K562 (cell line): ENCODE results near the gene SETDB1. TPM values are rescaled to one million over a fixed set of nuclear protein-coding genes. Genes with fewer than 3 reads are reported as not detected.

ENCODE experiments used
- ARHGAP35 ChIP-seq: fragments of 450-650 bp; IDR thresholded peaks from 2 replicates; pipeline ENCODE4 v1.6.1; 2018; ENCODE audit not compliant: partially characterized antibody
- BRF1 ChIP-seq: IDR thresholded peaks from 3 replicates; pipeline ENCODE4 v1.6.1; 2011; ENCODE audit warnings: borderline replicate concordance, mild to moderate bottlenecking; ENCODE audit not compliant: insufficient read length; ENCODE audit errors: extremely low read depth
- CBX3 ChIP-seq, 2 experiments: IDR thresholded peaks; 1 replicate in 1 of 2; 2 replicates in 1 of 2; pipeline ENCODE4 v1.6.1; 2012; ENCODE audit warnings: inconsistent platforms in 2 of 2, low read length in 2 of 2, borderline replicate concordance in 1 of 2, control low read depth in 1 of 2
- CSDE1 ChIP-seq, 2 experiments: fragments of 450-650 bp; IDR thresholded peaks; 2 replicates each; pipeline ENCODE4 v1.6.1; 2016; ENCODE audit warnings: mild to moderate bottlenecking in 1 of 2
- FOXK2 ChIP-seq, 2 experiments: fragments of 450-650 bp; IDR thresholded peaks in 1 of 2; conservative IDR thresholded peaks in 1 of 2; 2 replicates each; pipeline ENCODE4 v1.6.1; 2016; ENCODE audit warnings: low read depth in 2 of 2, mild to moderate bottlenecking in 1 of 2
- GTF2F1 ChIP-seq: IDR thresholded peaks from 2 replicates; pipeline ENCODE4 v1.6.1; 2011; ENCODE audit warnings: low read depth, low read length, improper control_type of control experiment
- HNRNPH1 ChIP-seq: fragments of 200-400 bp; formaldehyde crosslinking; optimal IDR thresholded peaks from 2 replicates; pipeline ENCODE3; 2017; ENCODE audit warnings: low read depth, mild to moderate bottlenecking, low read length, moderate library complexity
- MAZ ChIP-seq, 2 experiments: fragments of 450-650 bp in 1 of 2; sonication (generic) in 1 of 2; formaldehyde crosslinking; IDR thresholded peaks in 1 of 2; conservative IDR thresholded peaks in 1 of 2; 2 replicates each; pipeline versions ENCODE4 v1.4.0 to v1.5.0; 2020; ENCODE audit warnings: mild to moderate bottlenecking in 1 of 2, missing genetic modification reagents in 1 of 2
- MTA1 ChIP-seq: fragments of 450-650 bp; IDR thresholded peaks from 2 replicates; pipeline ENCODE4 v1.6.1; 2017; ENCODE audit warnings: borderline replicate concordance
- NBN ChIP-seq: fragments of 450-650 bp; IDR thresholded peaks from 2 replicates; pipeline ENCODE4 v1.6.1; 2016; ENCODE audit warnings: low read depth, mild to moderate bottlenecking
- PBX2 ChIP-seq, 2 experiments: IDR thresholded peaks in 1 of 2; conservative IDR thresholded peaks in 1 of 2; 2 replicates each; pipeline ENCODE4 v1.6.1; 2016; ENCODE audit warnings: low read depth in 2 of 2, mild to moderate bottlenecking in 1 of 2, missing compliant biosample characterization in 1 of 2, missing genetic modification characterization in 1 of 2, moderate library complexity in 1 of 2
- POLR2A ChIP-seq: fragments of 450-650 bp; conservative IDR thresholded peaks from 2 replicates; pipeline ENCODE4 v1.6.1; 2016
- RBFOX2 ChIP-seq: fragments of 200-400 bp; formaldehyde crosslinking; IDR thresholded peaks from 2 replicates; pipeline ENCODE4 v1.6.1; 2017; ENCODE audit warnings: low read depth, mild to moderate bottlenecking, low read length, moderate library complexity
- RBM39 ChIP-seq: fragments of 200-400 bp; formaldehyde crosslinking; optimal IDR thresholded peaks from 2 replicates; pipeline ENCODE3; 2018; ENCODE audit warnings: low read depth, low read length
- SMARCE1 ChIP-seq: fragments of 450-650 bp; IDR thresholded peaks from 2 replicates; pipeline ENCODE4 v1.7.1; 2016; ENCODE audit warnings: mild to moderate bottlenecking
- SNIP1 ChIP-seq: fragments of 450-650 bp; IDR thresholded peaks from 2 replicates; pipeline ENCODE4 v1.7.1; 2017; ENCODE audit warnings: low read depth, mild to moderate bottlenecking
- SPI1 ChIP-seq: IDR thresholded peaks from 2 replicates; pipeline ENCODE4 v1.6.1; 2011; ENCODE audit warnings: low read depth, low read length, control low read depth, borderline replicate concordance
- TAL1 ChIP-seq: fragments of 450-650 bp; IDR thresholded peaks from 2 replicates; pipeline ENCODE4 v1.6.1; 2016; ENCODE audit warnings: mild to moderate bottlenecking
- ZBTB8A ChIP-seq: fragments of 450-650 bp; IDR thresholded peaks from 2 replicates; pipeline ENCODE4 v1.6.1; 2018; ENCODE audit warnings: mild to moderate bottlenecking, moderate library complexity; ENCODE audit not compliant: partially characterized antibody
- ZNF384 ChIP-seq: IDR thresholded peaks from 2 replicates; pipeline ENCODE4 v1.6.1; 2012; ENCODE audit warnings: low read depth, low read length, improper control_type of control experiment
- ZSCAN29 ChIP-seq: fragments of 450-650 bp; IDR thresholded peaks from 2 replicates; pipeline ENCODE4 v1.6.1; 2017
- polyA plus RNA-seq, 8 experiments: library from polyadenylated mRNA; depleted of rRNA in 4 of 8; stranded (reverse) in 5 of 8; unstranded in 3 of 8; fragments of >200 nt; fragmentation: Nextera tagmentation in 2 of 8; fragmentation: Illumina TruSeq in 1 of 8; extraction: Ambion mirVana in 2 of 8; extraction: Trizol in 1 of 8; gene quantifications; 2 replicates each; pipeline versions ENCODE4 v1.2.1 to v1.2.3, GENCODE V29; 2011 to 2014; ENCODE audit warnings: inconsistent platforms in 1 of 8, missing spikeins in 1 of 8
- total RNA-seq, 7 experiments: library from RNA; depleted of rRNA in 6 of 7; stranded (reverse); fragments of >200 nt in 6 of 7; fragmentation: Illumina TruSeq in 2 of 7; extraction: Trizol in 2 of 7; gene quantifications; 2 replicates each; pipeline versions ENCODE4 v1.2.1 to v1.2.3, GENCODE V29; 2011 to 2021; ENCODE audit warnings: low replicate concordance in 1 of 7
- TF ChIP-seq, protein P1 (sequence below): sonication (generic); formaldehyde crosslinking; IDR thresholded peaks from 2 replicates; pipeline ENCODE4 v1.8.0; 2023; ENCODE audit warnings: missing genetic modification reagents, mild to moderate bottlenecking, borderline replicate concordance
- TF ChIP-seq, protein P2 (sequence below): fragments of 250-450 bp; sonication (Bioruptor Pico); IDR thresholded peaks from 2 replicates; pipeline ENCODE4 v1.8.0; 2021; ENCODE audit warnings: moderate library complexity, mild to moderate bottlenecking, inconsistent platforms

The SETDB1 gene
- total and polyA plus RNA-seq, 9 of the 15 experiments (the other 6 are each of a cell fraction or from before 2014, with no cell fraction given): 21.5 to 64.4 (median 42.0) TPM

DNA sequence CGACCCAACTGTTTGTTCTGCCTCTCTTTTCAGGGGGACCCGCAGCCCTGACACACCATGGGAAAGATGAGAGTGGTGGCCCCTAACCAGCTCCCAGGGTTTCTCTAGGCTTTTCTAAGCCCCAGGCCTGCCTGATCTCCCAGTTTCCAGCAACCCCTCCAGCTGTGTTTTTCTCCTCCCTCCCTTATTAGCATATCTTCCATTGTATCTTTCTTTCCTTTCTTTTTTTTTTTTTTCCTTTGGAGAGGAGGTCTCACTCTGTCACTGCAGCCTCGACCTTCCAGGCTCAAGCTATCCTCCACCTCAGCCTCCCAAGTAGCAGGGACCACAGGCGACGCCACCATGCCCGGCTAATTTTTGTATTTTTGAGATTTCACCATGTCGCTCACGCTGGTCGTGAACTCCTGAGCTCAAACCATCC, 50.2 kb downstream of the SETDB1 start (continued):
- TF ChIP-seq ARHGAP35: peak; percentile 40
- peak; percentile 47 for TF ChIP-seq RBFOX2
- no peak for TF ChIP-seq POLR2A
- no peak for TF ChIP-seq SPI1
- TF ChIP-seq BRF1: no peak
- TF ChIP-seq MTA1: no peak
- TF ChIP-seq TAL1: no peak
- TF ChIP-seq, protein P1, sequence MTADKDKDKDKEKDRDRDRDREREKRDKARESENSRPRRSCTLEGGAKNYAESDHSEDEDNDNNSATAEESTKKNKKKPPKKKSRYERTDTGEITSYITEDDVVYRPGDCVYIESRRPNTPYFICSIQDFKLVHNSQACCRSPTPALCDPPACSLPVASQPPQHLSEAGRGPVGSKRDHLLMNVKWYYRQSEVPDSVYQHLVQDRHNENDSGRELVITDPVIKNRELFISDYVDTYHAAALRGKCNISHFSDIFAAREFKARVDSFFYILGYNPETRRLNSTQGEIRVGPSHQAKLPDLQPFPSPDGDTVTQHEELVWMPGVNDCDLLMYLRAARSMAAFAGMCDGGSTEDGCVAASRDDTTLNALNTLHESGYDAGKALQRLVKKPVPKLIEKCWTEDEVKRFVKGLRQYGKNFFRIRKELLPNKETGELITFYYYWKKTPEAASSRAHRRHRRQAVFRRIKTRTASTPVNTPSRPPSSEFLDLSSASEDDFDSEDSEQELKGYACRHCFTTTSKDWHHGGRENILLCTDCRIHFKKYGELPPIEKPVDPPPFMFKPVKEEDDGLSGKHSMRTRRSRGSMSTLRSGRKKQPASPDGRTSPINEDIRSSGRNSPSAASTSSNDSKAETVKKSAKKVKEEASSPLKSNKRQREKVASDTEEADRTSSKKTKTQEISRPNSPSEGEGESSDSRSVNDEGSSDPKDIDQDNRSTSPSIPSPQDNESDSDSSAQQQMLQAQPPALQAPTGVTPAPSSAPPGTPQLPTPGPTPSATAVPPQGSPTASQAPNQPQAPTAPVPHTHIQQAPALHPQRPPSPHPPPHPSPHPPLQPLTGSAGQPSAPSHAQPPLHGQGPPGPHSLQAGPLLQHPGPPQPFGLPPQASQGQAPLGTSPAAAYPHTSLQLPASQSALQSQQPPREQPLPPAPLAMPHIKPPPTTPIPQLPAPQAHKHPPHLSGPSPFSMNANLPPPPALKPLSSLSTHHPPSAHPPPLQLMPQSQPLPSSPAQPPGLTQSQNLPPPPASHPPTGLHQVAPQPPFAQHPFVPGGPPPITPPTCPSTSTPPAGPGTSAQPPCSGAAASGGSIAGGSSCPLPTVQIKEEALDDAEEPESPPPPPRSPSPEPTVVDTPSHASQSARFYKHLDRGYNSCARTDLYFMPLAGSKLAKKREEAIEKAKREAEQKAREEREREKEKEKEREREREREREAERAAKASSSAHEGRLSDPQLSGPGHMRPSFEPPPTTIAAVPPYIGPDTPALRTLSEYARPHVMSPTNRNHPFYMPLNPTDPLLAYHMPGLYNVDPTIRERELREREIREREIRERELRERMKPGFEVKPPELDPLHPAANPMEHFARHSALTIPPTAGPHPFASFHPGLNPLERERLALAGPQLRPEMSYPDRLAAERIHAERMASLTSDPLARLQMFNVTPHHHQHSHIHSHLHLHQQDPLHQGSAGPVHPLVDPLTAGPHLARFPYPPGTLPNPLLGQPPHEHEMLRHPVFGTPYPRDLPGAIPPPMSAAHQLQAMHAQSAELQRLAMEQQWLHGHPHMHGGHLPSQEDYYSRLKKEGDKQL (CRISPR knock-in tag): no peak
- TF ChIP-seq NBN: no peak
- peak in 1 of 2 experiments; percentile 31; a peak in 1 of 4 replicates for TF ChIP-seq FOXK2 (conservative IDR thresholded peaks at IDR 0.05 in 1 of 2, IDR thresholded peaks at IDR 0.05 in 1 of 2; ENCODE audit: low read depth in 2 of 2)
- no peak for TF ChIP-seq ZBTB8A
- no peak for TF ChIP-seq SMARCE1
- 0 out of 2 replicates have a peak, but pooled peaks have one; percentile 11 for TF ChIP-seq ZSCAN29
- no peak for TF ChIP-seq SNIP1
- TF ChIP-seq, protein P2, sequence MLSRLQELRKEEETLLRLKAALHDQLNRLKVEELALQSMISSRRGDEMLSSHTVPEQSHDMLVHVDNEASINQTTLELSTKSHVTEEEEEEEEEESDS: no peak
- no peak for TF ChIP-seq MAZ (CRISPR knock-in tag; conservative IDR thresholded peaks at IDR 0.05 in 1 of 2, IDR thresholded peaks at IDR 0.05 in 1 of 2)
- TF ChIP-seq PBX2 (CRISPR knock-in tag; IDR thresholded peaks at IDR 0.05; ENCODE audit: low read depth): no peak
- no peak for TF ChIP-seq PBX2 (tag; conservative IDR thresholded peaks at IDR 0.05; ENCODE audit: low read depth)
- TF ChIP-seq ZNF384: peak; percentile 75
- TF ChIP-seq CSDE1 (IDR thresholded peaks at IDR 0.05): no peak
- no peak for TF ChIP-seq RBM39
- TF ChIP-seq CBX3 (IDR thresholded peaks at IDR 0.05; ENCODE audit: borderline replicate concordance in 1 of 2, low read length in 2 of 2): no peak
- TF ChIP-seq HNRNPH1: no peak
- 0 out of 2 replicates have a peak, but pooled peaks have one; percentile 0 for TF ChIP-seq GTF2F1
